GM19452 (cell line): ENCODE measurements around the gene ABCA2.
"Not testable (repeated sequence)": the region's sequence is repeated elsewhere in the genome, so short reads cannot be mapped to it uniquely, and the experiment has no call there.

Source experiments
- ATAC-seq: cut with Tn5 transposase; IDR thresholded peaks from one replicate; pipeline ENCODE4 v1.9.1; 2021; ENCODE audit not compliant: unreplicated experiment

The ABCA2 gene

DNA sequence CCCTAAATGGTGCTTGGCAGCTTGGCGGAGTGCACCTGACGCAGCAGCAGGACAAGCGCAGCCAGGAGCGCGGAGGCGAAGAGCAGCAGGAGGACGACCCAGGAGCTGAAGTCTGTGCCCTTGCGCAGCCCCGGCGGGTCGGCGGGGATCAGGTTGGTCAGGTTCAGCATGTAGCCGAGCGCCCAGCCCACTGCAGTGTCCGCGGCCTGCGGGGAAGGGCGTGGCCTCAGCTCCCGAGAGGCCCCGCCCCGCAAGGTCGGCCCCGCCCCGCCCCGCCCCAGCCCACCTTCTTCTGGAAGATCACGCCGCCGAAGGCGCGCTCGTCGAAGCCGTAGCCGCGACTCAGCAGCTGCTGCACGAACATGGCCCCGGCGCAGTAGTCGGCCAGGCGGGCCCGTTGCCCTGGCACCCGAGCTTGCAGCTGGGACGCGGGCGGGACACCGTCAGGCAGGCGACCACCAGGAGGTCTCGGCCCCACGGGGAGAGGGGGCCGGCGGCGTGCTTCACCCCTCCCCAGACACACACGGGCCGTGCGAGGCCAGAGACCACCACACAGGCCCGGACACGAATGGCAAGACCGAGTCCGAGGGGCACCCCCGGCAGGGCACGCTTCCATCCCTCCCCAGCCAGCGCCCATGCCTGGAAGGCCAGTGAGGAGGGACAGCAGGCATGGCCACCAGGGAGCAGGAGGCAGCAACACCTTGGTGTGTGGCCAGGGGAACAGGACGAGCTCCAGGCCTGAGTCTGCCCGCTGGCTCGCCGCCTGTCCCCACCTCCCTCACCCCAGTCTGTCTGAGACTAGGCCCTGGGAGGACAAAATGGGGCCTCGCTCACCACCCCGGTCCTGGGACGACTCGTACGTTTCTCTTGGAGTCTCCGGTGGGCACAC is 20.9 kb upstream of the ABCA2 start:
- ATAC-seq, result no peak

DNA sequence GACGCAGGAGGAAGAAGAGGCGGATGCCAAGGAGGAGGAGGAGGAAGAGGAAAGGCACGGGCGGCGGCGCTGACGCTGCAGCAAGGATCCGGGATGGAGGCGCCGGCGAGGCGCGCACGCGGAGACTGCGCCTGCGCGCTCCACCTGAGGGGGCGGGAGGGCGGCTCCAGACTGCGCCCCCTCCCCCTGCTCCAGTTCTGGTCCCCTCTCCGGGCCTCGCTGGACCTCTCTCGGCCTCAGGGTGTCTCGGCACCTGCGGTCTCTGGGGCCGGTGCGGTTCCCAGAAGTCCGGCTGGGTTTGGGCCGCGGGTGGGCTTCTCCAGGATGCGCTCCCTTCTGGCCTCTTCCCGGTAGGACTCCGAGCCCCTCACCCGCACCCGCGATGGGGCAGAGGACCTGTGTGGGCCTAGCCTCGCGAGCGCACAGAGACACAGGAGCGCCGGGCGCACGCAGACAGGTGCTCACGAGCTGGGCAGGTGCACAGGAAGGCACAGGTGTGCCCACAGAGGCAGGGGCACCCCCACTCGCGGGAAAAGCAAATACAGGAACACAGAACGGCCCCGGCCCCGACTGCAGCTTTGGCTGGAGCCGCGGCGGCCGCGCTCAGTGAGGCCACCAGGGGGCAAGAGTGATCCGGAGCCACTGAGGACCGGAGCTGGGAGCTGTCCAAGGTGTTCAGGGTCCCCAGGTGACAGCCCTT is 18.2 kb upstream of the ABCA2 start, which contains the start of gene NPDC1:
TSS of gene NPDC1 (minus strand) at position 90 of the 700 bp plus-strand sequence. CDS start 188 bp downstream, outside the sequence.
- no peak for ATAC-seq

DNA sequence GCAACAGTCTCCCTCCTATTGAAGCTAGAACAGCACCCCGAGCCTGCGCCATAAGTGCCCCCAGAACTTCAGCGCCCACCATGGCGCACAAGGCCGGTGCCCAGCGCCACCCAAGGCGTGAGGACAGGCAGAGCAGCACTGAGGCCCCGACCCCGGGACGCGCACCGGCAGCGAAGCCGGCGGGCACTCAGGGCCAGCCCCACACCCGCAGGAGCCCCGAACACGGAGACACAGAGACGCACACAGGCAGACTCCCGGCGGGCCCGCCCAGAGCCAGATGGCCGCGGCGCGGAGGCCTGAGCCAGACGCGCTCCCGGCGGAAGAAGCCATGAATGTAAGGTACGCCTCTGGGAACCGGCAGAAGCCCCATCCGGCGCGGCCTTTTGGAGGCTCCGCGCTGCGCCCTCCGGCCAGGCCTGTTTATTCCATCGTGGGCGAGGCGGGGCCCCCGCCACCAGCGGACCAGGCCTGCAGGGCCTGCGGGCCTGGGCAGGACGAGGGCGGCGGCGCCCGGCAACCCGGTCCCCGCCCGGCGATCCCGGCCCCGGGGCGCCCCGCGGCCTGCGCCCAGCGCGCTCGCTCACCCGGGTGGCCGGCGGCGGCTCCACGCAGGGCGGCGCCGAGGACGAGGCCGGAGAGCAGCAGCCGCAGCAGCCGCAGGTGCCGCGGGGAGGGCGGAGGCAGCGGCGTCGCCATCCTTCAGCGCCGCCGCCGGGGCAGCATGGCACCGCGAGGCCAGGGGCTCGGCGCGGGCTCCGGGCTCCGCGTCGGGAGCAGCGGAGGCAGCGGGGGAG is 17.5 kb upstream of the ABCA2 start:
- no peak for ATAC-seq

DNA sequence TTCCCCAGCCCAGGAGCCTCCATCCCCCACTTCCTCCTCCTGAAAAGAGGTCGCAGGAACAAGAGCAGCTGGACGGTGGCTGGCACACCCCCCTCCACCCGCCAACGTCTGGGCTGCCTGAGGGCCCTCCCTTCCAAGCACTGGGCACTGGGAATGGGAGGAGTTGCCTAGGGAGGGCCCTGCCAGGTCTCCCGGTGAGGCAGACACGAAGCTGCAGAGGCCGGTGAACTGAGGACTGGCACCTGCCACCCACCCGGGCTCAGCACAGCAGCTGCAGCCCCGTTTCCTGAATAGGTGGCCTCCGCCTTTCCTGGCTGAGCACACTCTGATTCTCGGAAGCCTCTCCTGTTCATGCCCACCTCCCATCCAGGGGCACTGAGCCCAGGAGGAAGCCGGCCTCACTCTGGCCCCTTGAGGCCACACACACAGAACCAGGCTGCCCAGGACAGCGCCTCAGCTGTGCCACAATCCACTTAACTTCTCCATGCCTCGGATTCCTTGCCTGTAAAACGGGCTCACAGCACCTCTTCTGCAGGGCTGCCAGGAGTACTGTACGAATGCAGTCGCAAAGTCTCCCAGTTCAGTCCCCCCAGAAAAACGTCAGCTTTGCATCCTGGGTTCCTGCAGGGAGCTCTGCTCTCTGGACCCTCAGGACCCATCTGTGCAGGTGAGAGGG is 16.6 kb upstream of the ABCA2 start:
- no peak for ATAC-seq

DNA sequence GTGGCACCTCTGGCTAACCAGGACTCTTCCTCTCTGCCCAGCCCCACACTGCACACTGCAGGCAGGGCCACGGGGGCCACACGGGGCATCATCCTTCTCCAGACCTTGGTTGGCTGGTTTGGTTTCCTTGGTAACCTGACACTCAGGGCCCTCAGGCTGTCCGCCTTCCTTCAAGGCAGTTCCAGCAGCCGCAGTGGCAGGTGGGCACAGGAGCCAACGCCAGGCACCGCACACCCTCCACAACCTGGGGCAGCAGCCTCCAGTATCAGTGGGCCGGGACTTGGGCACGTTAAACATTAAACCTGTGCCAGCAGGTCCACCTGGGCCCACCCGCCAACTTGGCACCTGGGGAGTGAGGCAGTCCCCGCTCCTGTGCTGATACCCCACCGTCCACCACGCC is 16.0 kb upstream of the ABCA2 start:
- no peak for ATAC-seq

DNA sequence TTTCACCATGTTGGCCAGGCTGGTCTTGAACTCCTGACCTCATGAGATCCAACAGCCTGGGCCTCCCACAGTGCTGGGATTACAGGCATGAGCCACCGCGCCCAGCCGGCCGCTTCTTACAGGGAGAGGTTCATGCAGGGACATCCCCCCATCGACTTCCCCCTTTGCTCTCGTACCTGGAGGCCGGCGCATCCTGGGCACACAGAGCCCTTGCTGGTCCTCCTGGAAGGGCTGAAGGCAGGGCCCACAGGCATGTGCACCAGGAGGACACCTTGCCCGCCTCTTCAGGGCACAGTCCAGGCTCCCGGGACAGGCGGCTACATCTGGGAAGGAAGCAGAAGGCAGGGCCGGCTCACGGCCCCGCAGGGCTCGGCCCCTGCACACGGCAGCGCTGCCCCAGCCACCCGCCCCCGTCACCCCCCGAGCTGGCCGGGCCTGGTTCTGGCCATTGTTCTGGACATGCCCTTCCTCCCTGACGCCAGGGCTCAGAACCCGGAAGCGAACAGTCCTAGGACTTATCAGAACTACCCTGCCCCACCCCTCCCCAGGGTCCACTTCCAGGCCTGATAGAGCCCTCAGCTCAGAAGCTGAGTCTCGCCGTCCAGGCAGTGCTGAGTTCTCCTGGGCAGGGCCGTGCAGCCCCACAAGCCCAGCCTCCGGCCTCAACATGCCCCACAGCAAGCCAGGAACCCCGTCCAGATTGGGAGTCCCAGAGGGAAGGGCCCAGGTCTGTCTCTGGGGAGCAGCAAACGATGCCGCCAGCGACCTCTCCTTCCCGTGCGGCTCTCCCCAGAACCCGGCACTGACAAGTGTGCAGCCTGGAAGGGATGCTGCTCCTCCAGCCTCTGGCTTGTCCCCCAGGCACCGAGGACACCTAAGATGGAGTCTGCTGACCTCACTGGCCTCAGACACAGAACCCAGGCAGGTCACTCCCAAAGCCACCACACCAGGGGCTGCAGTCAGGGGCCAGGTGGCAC is 15.0 kb upstream of the ABCA2 start:
- ATAC-seq, result no peak

DNA sequence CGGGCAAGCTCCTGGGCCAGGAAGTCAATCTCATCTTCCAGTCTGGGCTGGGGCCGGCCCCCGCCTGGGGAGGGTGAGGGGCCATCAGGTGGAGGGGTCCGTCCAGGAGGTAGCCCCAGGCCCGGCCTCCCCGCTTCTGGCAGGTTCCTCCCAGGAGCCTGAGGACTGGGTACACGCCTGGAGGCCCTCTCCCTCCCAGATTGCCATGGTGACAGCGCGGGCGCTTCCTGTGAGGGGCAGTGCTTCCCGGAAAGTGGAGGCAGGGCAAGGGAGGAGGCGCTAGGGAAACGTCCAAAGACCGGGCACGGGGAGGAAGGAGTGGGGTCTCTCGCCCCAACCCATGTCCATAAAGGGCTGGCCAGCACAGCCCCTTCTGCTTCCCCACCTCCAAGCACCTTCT is 13.1 kb upstream of the ABCA2 start:
- no peak for ATAC-seq

DNA sequence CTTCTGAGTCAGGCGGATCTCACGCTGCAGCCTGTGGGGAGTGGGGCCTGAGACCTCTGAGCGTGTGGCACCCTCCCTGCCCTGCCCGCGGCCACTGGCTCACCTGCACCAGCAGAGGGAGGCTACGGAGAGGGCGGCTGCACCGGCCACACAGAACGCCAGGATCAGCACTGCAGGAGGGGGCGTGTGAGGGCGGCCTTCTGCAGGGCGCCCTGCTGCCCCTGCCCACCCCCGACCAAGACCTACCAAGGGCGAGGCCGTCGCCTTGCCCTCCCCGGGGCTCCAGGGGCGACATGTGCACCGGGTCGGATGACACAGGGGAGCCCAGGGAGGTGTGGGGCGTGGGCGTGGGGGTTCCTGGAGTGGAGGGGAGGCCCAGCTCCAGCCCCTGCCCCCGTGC is 12.5 kb upstream of the ABCA2 start:
- no peak for ATAC-seq

DNA sequence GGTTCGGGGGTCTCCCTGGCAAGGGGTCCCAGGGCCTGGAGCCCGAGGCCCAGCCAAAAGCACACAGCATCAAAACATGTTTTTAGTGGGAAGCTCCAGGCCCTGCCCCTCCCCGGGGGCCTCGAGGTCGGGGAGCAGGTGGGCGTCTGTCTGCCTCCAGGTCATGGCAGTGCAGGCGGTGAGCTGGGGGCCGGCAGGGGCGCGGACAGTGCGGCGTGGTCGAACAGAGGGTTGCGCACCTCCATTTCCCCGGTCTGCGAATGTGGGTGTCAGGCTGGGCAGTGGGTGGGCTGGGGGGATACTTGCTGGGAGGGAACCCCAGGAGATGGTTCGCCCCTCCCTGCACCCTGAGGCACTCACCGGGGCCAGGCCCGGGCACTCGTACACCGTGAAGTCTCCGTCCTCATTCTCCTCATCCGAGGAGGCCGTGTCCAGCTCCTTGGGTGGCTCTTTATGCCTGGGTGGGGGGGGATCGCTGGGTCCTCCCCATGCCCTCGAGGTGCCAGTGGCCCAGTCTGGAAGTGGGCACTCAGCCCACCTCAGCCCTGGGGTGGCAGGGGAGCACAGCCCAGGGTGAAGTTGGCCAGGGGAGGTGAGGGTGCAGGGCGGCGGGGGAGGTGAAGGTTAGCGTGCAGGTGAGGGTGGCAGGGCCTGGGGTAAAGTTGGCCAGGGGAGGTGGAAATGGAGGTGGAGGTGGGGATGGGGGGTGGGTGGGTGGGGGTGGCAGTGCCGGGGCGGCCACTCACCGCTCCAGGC is 11.8 kb upstream of the ABCA2 start:
- ATAC-seq, result no peak

DNA sequence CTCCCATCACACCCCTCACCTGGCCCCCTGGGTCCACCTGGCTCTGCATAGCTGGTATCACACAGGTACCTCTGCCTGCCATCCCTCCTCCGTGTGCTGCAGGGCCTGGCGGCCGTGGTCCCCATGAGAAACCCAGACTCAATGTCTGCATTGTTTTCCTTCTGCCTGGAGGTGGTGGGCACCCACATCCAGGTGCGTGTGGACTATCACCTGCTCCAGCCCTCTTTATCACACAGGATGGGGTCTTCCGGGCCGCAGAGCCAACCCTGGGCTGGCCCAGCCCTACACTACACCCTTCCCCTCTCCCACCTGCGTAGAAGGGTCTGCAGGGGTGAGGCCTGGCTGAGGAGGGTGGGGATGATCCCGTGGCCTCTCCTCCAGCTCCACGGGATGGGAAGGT is 10.9 kb upstream of the ABCA2 start:
- ATAC-seq, result no peak

DNA sequence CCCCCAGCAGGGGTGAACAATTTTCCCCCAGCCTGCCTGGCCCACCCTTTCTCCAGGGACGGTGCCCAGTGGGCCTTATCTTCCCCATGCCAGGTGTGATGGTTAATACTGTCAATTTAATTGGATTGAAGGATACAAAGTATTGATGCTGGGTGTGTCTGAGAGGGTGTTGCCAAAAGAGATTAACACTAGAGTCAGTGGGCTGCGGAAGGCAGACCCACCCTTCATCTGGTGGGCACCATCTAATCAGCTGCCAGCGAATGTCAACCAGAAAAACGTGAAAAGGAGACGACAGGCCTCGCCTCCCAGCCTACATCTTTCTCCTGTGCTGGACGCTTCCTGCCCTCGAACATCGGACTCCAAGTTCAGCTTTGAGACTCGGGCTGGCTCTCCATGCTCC is 9.4 kb upstream of the ABCA2 start:
- ATAC-seq, result no peak

DNA sequence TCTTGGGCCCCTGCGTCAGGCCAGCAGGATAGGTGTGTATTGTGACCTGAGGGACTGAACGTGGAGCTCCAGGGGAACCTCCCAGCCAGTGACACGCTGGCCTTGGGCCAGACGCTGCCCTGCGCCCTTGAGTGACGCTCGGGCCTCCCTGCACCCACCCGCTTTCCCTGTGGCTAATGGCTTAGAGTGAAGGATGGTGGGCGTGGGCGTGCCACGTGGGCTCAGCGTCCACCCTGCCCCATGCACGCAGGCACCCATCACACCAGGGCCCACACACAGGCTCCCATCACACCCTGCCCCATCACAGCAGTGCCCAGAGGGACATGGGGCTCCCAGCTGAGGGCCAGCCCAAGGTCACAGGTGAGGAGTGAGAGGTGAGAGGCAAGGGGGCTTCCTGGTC is 9.0 kb upstream of the ABCA2 start:
- ATAC-seq, result no peak

DNA sequence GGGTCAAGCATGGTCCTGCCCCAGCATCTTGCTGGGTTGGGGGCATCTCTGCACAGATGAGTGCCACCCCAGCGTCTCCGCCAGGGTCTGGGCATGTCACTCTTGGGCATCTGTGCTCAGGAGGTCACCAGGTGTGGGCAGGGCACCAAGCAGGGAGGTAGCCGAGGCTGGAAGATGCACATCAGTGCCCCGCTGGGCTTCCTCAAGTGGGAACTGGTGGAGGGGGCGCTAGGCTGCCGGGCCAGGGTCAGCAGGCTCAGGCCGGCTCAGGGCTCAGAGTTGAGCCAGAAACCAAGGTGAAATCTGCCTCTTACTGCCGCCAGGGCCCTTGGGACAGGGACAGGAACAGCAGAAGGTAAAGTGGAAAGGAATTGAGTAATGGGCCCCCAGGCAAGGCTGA is 7.9 kb upstream of the ABCA2 start:
- no peak for ATAC-seq

DNA sequence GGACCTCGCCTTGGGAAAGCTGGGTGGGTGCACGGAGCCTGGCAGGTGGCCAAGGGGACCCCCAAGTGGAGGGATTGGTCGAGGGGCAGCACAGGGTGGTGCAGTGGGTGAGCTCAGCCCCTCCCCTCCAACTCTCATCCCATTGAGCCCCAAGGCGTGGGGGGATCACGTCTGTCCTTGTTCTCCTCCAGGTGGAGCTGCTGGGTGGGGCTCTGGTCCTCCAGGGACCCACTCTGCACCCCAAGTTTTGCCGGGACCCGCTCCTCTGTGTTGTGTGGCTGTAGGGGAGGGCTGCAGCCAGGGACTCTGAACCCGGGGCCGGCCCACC is 7.4 kb upstream of the ABCA2 start:
- ATAC-seq, result no peak

DNA sequence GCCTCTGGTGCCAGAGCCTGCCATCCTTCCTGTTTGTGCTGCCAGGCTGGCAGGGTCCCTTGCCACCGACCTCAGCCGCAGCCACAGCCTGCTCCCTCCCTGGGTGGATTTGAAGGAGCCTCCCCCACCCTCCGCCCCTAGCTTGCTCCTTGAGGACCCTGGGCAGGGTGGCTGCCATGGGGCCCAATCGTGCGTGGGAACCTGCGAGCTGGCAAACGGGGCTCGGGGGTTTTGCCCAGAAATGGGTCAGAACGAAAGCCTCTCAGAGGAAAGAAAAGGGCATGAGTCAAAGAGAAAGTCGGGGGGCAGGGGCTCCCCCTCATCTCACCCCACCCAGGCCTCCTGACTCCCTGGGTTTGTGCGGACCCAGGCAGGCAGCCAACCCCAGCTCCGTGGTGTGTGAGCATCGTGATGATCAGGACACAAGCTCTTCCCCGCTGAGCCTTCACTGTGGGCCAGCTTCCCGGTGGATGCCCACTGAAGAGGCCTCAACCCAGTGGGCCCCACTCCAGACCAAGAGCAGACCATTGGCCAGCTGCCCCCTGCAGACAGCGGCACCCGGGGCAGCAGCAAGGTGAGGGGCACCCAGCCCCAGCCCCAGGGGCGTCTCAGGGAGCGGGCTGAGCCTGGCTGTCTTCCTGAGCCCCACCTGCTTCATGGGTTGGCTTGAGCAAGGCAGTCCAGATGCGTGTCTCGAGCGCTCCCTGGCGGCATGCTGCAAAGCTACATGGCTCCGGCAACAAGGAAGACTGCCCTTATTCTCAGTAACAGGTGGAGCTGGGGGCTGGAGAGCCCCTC is 6.9 kb upstream of the ABCA2 start:
- no peak for ATAC-seq

DNA sequence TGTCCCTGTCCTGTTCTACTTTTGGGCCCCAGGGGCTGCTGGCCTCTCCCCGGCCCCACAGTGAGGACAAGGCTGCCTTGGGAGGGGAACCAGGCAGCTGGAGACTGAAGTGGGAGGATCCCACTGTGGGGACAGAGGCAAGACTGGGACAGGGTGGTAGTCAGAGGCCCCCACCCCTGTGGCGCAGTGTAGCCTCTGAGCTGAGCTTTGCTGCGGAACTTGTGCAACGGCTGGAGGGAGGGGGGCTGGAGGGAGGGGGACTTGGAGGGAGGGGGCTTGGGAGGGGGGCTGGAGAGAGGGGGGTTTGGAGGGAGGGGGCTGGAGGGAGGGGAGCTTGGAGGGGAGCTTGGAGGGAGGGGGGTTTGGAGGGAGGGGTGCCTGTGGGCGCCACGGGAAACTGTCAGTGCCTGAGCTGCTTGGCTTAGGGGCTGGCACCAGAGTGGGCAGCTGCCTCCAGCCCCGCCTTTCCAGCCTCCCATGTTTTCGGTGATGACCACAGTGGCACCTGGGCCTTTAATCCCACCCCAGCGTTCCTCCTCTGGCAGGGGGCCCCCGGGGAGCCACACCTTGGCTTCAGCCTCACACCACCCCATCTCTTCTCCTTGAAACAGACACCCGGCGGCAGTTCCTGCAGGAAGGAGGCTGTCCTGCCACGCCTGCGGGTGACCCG is 6.1 kb upstream of the ABCA2 start:
- ATAC-seq, result no peak

DNA sequence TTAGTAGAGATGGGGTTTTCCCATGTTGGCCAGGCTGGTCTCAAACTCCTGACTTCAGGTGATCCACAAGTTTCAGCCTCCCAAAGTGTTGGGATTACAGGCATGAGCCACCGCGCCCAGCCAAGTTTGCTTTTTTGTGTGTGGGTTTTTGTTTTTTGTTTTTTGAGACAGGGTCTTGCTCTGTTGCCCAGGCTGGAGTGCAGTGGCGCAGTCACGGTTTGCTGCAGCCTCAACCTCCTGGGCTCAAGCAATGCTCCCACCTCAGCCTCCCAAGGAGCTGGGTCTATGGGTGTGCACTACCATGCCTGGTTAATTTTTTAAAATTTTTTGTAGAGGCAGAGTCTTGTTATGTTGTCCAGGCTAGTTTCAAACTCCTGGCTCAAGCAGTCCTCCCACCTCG is 5.4 kb upstream of the ABCA2 start:
- not testable (repeated sequence) for ATAC-seq

DNA sequence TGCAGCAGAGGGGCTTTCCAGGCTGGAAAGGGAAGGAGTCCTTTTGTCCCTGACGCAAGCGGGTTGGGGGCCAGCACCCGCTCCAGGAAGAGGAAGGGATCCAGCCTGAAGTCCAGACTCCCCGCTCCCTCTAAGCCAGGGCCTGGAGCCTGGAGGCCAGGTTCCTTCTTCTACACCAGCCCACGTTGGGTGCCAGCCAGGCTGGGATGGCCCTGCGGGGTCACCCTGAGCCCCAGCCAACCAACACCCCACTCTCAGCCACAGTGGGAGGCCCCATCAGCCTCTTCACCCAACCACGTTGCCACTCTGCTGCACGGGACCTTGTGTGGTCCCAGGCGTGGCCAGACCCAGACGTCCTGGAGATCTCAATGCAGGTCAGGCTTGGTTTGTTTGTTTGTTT is 4.8 kb upstream of the ABCA2 start:
- no peak for ATAC-seq
